AG10803 (cell line): Measurements from ENCODE around the gene TMEM60.
"Not testable (repeated sequence)": the region's sequence is repeated elsewhere in the genome, so short reads cannot be mapped to it uniquely, and the experiment has no call there.

ENCODE experiments used
- DNase-seq: peaks from one replicate; pipeline ENCODE4 v3.0.0; 2010; ENCODE audit warnings: low read depth
- H3K4me3 ChIP-seq: 2 replicates; pipeline ENCODE4 v1.5.1; 2011; ENCODE audit warnings: mild to moderate bottlenecking, low read length, control low read depth
- CTCF ChIP-seq: conservative IDR thresholded peaks from 2 replicates; pipeline ENCODE4 v1.5.1; 2011; ENCODE audit warnings: mild to moderate bottlenecking, low read length, control low read depth, inconsistent platforms

TMEM60 gene

GRCh38 chr7:77791956-77792355 is 6.3 kb downstream of the TMEM60 start:
- no peak for DNase-seq
- no peak for TF ChIP-seq CTCF
- no peak overlapping the region for H3K4me3 ChIP-seq

- no peak for TF ChIP-seq CTCF
- no peak overlapping the region for H3K4me3 ChIP-seq
Measured at GRCh38 chr7:77791336-77791735, 6.9 kb downstream of the TMEM60 start.

GRCh38 chr7:77788327-77788902 is 9.8 kb downstream of the TMEM60 start:
- TF ChIP-seq CTCF: no peak
- H3K4me3 ChIP-seq: no peak overlapping the region
- no peak for DNase-seq

More at GRCh38 chr7:77791336-77791735, 6.9 kb downstream of the TMEM60 start:
- DNase-seq: no peak

- DNase-seq: no peak
- no peak for TF ChIP-seq CTCF
- H3K4me3 ChIP-seq: no peak overlapping the region
Measured at GRCh38 chr7:77786741-77787140, 11.5 kb downstream of the TMEM60 start.

GRCh38 chr7:77786018-77786417 is 12.2 kb downstream of the TMEM60 start:
- H3K4me3 ChIP-seq: no peak overlapping the region
- DNase-seq: no peak
- TF ChIP-seq CTCF: no peak

- not testable (repeated sequence) for DNase-seq, H3K4me3 ChIP-seq
Measured at GRCh38 chr7:77784426-77784825, 13.8 kb downstream of the TMEM60 start.

- no peak for DNase-seq
- TF ChIP-seq CTCF: no peak
- no peak overlapping the region for H3K4me3 ChIP-seq
Measured at GRCh38 chr7:77783545-77783944, 14.7 kb downstream of the TMEM60 start.

GRCh38 chr7:77783111-77783510 is 15.1 kb downstream of the TMEM60 start:
- TF ChIP-seq CTCF: no peak
- no peak overlapping the region for H3K4me3 ChIP-seq
- DNase-seq: no peak
